Progenitor cell of endocrine pancreas (in vitro differentiated cells): ENCODE data around the gene SYNPO2. TPM values are rescaled to one million over a fixed set of nuclear protein-coding genes. Genes with fewer than 3 reads are reported as not detected.
"Not testable (repeated sequence)": the region's sequence is repeated elsewhere in the genome, so short reads cannot be mapped to it uniquely, and the experiment has no call there.

Experiments used
- DNase-seq: peaks from one replicate; pipeline ENCODE4 v3.0.0; 2021; ENCODE audit warnings: low spot score; ENCODE audit not compliant: unreplicated experiment
- H3K27ac Mint-ChIP-seq: 2 replicates; pipeline ENCODE4 v1.8.0; 2021; ENCODE audit warnings: mild to moderate bottlenecking, moderate library complexity, mixed read lengths
- H3K27me3 Mint-ChIP-seq: 2 replicates; pipeline ENCODE4 v1.8.0; 2021; ENCODE audit warnings: mixed read lengths
- H3K36me3 Mint-ChIP-seq: 2 replicates; pipeline ENCODE4 v1.8.0; 2022; ENCODE audit warnings: mixed read lengths; ENCODE audit not compliant: insufficient read depth
- H3K4me1 Mint-ChIP-seq: 2 replicates; pipeline ENCODE4 v1.8.0; 2021; ENCODE audit warnings: low read depth, mixed read lengths
- H3K4me3 Mint-ChIP-seq: 2 replicates; pipeline ENCODE4 v1.8.0; 2021; ENCODE audit warnings: low read depth, mild to moderate bottlenecking, moderate library complexity, mixed read lengths
- H3K9me3 Mint-ChIP-seq: 2 replicates; pipeline ENCODE4 v1.8.0; 2021; ENCODE audit warnings: low read depth, mixed read lengths
- CTCF ChIP-seq: fragments of 200-600 bp; sonication (generic); IDR thresholded peaks from one replicate; pipeline ENCODE4 v1.5.0; 2021; ENCODE audit warnings: antibody characterized with exemption, mild to moderate bottlenecking; ENCODE audit not compliant: unreplicated experiment
- total RNA-seq: library from RNA; stranded (reverse); gene quantifications from 2 replicates; pipeline ENCODE4 v1.2.1, GENCODE V29; 2021

SYNPO2 gene
- total RNA-seq, 1 donor from 2014 or later: 1.3 TPM

- H3K4me3 Mint-ChIP-seq: no peak overlapping the region
- H3K27me3 Mint-ChIP-seq: peaks cover 4% of the 10 kb centered on the region
- no peak overlapping the region for H3K27ac Mint-ChIP-seq
- no peaks in the 10 kb centered on the region for H3K4me1 Mint-ChIP-seq
- TF ChIP-seq CTCF: no peak
- no peak for DNase-seq
- no peaks in the 10 kb centered on the region for H3K36me3 Mint-ChIP-seq
- no peaks in the 10 kb centered on the region for H3K9me3 Mint-ChIP-seq
Observed at GRCh38 chr4:118869808-118870342, 18.8 kb upstream of the SYNPO2 start.

GRCh38 chr4:118872181-118872580 lies 16.5 kb upstream of the SYNPO2 start:
- H3K27ac Mint-ChIP-seq: no peak overlapping the region
- no peak for TF ChIP-seq CTCF
- H3K4me1 Mint-ChIP-seq: no peaks in the 10 kb centered on the region
- H3K36me3 Mint-ChIP-seq: no peaks in the 10 kb centered on the region
- no peaks in the 10 kb centered on the region for H3K27me3 Mint-ChIP-seq
- peaks cover under 1% of the 10 kb centered on the region for H3K9me3 Mint-ChIP-seq
- DNase-seq: no peak
- no peak overlapping the region for H3K4me3 Mint-ChIP-seq

- no peak for TF ChIP-seq CTCF
- Mint-ChIP-seq H3K36me3 (no peaks in the 10 kb centered on the region), H3K27me3 (no peaks in the 10 kb centered on the region), H3K4me3 (no peak overlapping the region), H3K9me3 (peaks cover 13% of the 10 kb centered on the region), H3K4me1 (no peaks in the 10 kb centered on the region), H3K27ac (no peak overlapping the region)
- no peak for DNase-seq
Observed at GRCh38 chr4:118877797-118878196, 10.9 kb upstream of the SYNPO2 start.

- peaks cover 13% of the 10 kb centered on the region for H3K9me3 Mint-ChIP-seq
- DNase-seq, H3K4me1 Mint-ChIP-seq, H3K4me3 Mint-ChIP-seq, H3K36me3 Mint-ChIP-seq, H3K27ac Mint-ChIP-seq, H3K27me3 Mint-ChIP-seq: not testable (repeated sequence)
Observed at GRCh38 chr4:118878507-118878906, 10.1 kb upstream of the SYNPO2 start.

- Mint-ChIP-seq H3K27me3 (no peaks in the 10 kb centered on the region), H3K4me3 (no peak overlapping the region), H3K4me1 (no peaks in the 10 kb centered on the region), H3K9me3 (peaks cover 13% of the 10 kb centered on the region), H3K36me3 (no peaks in the 10 kb centered on the region), H3K27ac (no peak overlapping the region)
- no peak for TF ChIP-seq CTCF
- no peak for DNase-seq
Observed at GRCh38 chr4:118879409-118879808, 9.2 kb upstream of the SYNPO2 start.

GRCh38 chr4:118881512-118882146 lies 7.0 kb upstream of the SYNPO2 start:
- H3K4me3 Mint-ChIP-seq: no peak overlapping the region
- DNase-seq: no peak
- peaks cover 3% of the 10 kb centered on the region for H3K27me3 Mint-ChIP-seq
- H3K4me1 Mint-ChIP-seq: no peaks in the 10 kb centered on the region
- H3K36me3 Mint-ChIP-seq: no peaks in the 10 kb centered on the region
- peaks cover 13% of the 10 kb centered on the region for H3K9me3 Mint-ChIP-seq
- no peak overlapping the region for H3K27ac Mint-ChIP-seq
- TF ChIP-seq CTCF: no peak
